ENCODE data around the gene PGLYRP4. TPM values are rescaled to one million over a fixed set of nuclear protein-coding genes. Genes with fewer than 3 reads are reported as not detected.

Gene PGLYRP4
- total RNA-seq, 2 experiments from 2014 or later = not detected

- TF ChIP-seq, protein P1, sequence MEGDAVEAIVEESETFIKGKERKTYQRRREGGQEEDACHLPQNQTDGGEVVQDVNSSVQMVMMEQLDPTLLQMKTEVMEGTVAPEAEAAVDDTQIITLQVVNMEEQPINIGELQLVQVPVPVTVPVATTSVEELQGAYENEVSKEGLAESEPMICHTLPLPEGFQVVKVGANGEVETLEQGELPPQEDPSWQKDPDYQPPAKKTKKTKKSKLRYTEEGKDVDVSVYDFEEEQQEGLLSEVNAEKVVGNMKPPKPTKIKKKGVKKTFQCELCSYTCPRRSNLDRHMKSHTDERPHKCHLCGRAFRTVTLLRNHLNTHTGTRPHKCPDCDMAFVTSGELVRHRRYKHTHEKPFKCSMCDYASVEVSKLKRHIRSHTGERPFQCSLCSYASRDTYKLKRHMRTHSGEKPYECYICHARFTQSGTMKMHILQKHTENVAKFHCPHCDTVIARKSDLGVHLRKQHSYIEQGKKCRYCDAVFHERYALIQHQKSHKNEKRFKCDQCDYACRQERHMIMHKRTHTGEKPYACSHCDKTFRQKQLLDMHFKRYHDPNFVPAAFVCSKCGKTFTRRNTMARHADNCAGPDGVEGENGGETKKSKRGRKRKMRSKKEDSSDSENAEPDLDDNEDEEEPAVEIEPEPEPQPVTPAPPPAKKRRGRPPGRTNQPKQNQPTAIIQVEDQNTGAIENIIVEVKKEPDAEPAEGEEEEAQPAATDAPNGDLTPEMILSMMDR (IDR thresholded peaks at IDR 0.05) = no peak
- Mint-ChIP-seq H3K4me1 (ENCODE audit: low read depth) (peaks cover 44% of the 10 kb centered on the region), H3K27me3 (peaks cover 24% of the 10 kb centered on the region), H3K27ac (no peak overlapping the region), H3K4me3 (no peak overlapping the region), H3K9me3 (no peaks in the 10 kb centered on the region), H3K36me3 (ENCODE audit: low read depth) (no peaks in the 10 kb centered on the region)
- CTCF ChIA-PET = interaction anchor here (0.6 to 6.4 kb wide), 3 partner anchors 9 to 150 kb away, joined by 3 to 35 read pairs (median 4); partner anchors contain the start of gene S100A9
- no peak for ATAC-seq
- intact Hi-C loops (cut with micrococcal nuclease) = no loop called here
- POLR2A ChIA-PET = no interaction called here
- DNase-seq = no peak
Observed at GRCh38 chr1:153344718-153345025, 4.0 kb downstream of the PGLYRP4 start.

GRCh38 chr1:153343811-153344717 lies 4.6 kb downstream of the PGLYRP4 start:
- TF ChIP-seq, protein P1 (IDR thresholded peaks at IDR 0.05) = no peak
- Mint-ChIP-seq H3K4me3 (no peak overlapping the region), H3K9me3 (no peaks in the 10 kb centered on the region), H3K27ac (no peak overlapping the region), H3K4me1 (ENCODE audit: low read depth) (peaks cover 46% of the 10 kb centered on the region), H3K27me3 (peaks cover 24% of the 10 kb centered on the region), H3K36me3 (ENCODE audit: low read depth) (no peaks in the 10 kb centered on the region)
- intact Hi-C loops (cut with micrococcal nuclease) = no loop called here
- POLR2A ChIA-PET = no interaction called here
- ATAC-seq (no peak), DNase-seq (no peak)
- CTCF ChIA-PET = interaction anchor here (1.1 to 6.4 kb wide), 4 partner anchors 10 to 152 kb away, joined by 4 to 35 read pairs (median 4); partner anchors contain the start of gene S100A9

GRCh38 chr1:153343040-153343681 lies 5.5 kb downstream of the PGLYRP4 start:
- ATAC-seq = no peak
- POLR2A ChIA-PET = interaction anchor here (0.6 kb wide), 1 partner anchor 32 kb away, joined by 3 read pairs; no protein-coding TSS in a partner anchor

GRCh38 chr1:153342178-153342577 lies 6.5 kb downstream of the PGLYRP4 start:
- no peak for ATAC-seq
- TF ChIP-seq, protein P1 (IDR thresholded peaks at IDR 0.05) = no peak
- Mint-ChIP-seq H3K36me3 (ENCODE audit: low read depth) (no peaks in the 10 kb centered on the region), H3K4me3 (no peak overlapping the region), H3K9me3 (no peaks in the 10 kb centered on the region), H3K4me1 (ENCODE audit: low read depth) (peaks cover 47% of the 10 kb centered on the region), H3K27me3 (peaks cover 18% of the 10 kb centered on the region), H3K27ac (no peak overlapping the region)
- DNase-seq = no peak
- ChIA-PET CTCF (interaction anchor here (6.4 kb wide), 1 partner anchor 12 kb away, joined by 35 read pairs; no protein-coding TSS in a partner anchor), POLR2A (interaction anchor here (0.6 kb wide), 1 partner anchor 31 kb away, joined by 3 read pairs; no protein-coding TSS in a partner anchor)
- intact Hi-C loops (cut with micrococcal nuclease) = no loop called here

More at GRCh38 chr1:153343040-153343681, 5.5 kb downstream of the PGLYRP4 start:
- Mint-ChIP-seq H3K4me1 (ENCODE audit: low read depth) (peaks cover 47% of the 10 kb centered on the region), H3K36me3 (ENCODE audit: low read depth) (no peaks in the 10 kb centered on the region), H3K4me3 (no peak overlapping the region), H3K27ac (no peak overlapping the region), H3K9me3 (no peaks in the 10 kb centered on the region), H3K27me3 (peaks cover 24% of the 10 kb centered on the region)
- CTCF ChIA-PET = interaction anchor here (1.1 to 6.4 kb wide), 4 partner anchors 11 to 153 kb away, joined by 4 to 35 read pairs (median 4); partner anchors contain the start of gene S100A9
- intact Hi-C loops (cut with micrococcal nuclease) = no loop called here
- TF ChIP-seq, protein P1 (IDR thresholded peaks at IDR 0.05) = no peak
- DNase-seq = no peak

Measured in activated CD8-positive, alpha-beta T cell treated with anti-CD3 and anti-CD28 coated beads for 36 hours (primary cell).